PC-3 (cell line): ENCODE measurements around the gene TMEM40. TPM values are rescaled to one million over a fixed set of nuclear protein-coding genes. Genes with fewer than 3 reads are reported as not detected.
"Not testable (repeated sequence)": the region's sequence is repeated elsewhere in the genome, so short reads cannot be mapped to it uniquely, and the experiment has no call there.

Source experiments
- ATAC-seq: fragments of 200-7000 bp; cut with Tn5 transposase; 2 replicates; pipeline ENCODE4 v1.9.1; 2020; ENCODE audit warnings: mild to moderate bottlenecking, moderate library complexity
- BruUV-seq: library from RNA; stranded (reverse); fragments of 400-500 nt; replicated peaks from 2 replicates; lab custom pipeline; 2021; lab: Mats Ljungman, UMichigan
- CTCF ChIA-PET: fragments of 300-600 bp; sonication (Branson Sonifier 250); formaldehyde crosslinking; loops from one replicate; lab custom pipeline; 2022; ENCODE audit warnings: antibody characterized with exemption; lab: Charles Lee
- POLR2A ChIA-PET: fragments of 300-600 bp; sonication (Branson Sonifier 250); formaldehyde crosslinking; loops from one replicate; lab custom pipeline; 2022; ENCODE audit warnings: antibody characterized with exemption; ENCODE audit not compliant: unreplicated experiment; lab: Charles Lee
- DNase-seq: peaks from one replicate; pipeline ENCODE4 v3.0.0-alpha.2; 2015
- H2AFZ ChIP-seq: fragments of 300-600 bp; sonication (generic); 2 replicates; pipeline ENCODE4 v1.6.0; 2016; ENCODE audit warnings: antibody characterized with exemption, low read length
- H3F3A ChIP-seq: fragments of 300-600 bp; sonication (generic); one replicate; pipeline ENCODE4 v1.6.0; 2017; ENCODE audit warnings: antibody characterized with exemption, low read length, control low read depth, mild to moderate bottlenecking; ENCODE audit not compliant: unreplicated experiment
- H3K27ac ChIP-seq: fragments of 300-600 bp; sonication (generic); 2 replicates; pipeline ENCODE4 v1.5.1; 2016; ENCODE audit warnings: mild to moderate bottlenecking, low read length
- H3K27me3 ChIP-seq: fragments of 300-600 bp; sonication (generic); 2 replicates; pipeline ENCODE4 v1.6.1; 2016; ENCODE audit warnings: low read length, mixed read lengths
- H3K36me3 ChIP-seq: fragments of 300-600 bp; sonication (generic); 2 replicates; pipeline ENCODE4 v1.6.1; 2016; ENCODE audit warnings: low read depth, mixed run types, low read length, mixed read lengths
- H3K4me1 ChIP-seq: fragments of 300-600 bp; sonication (generic); 2 replicates; pipeline ENCODE4 v1.5.1; 2016; ENCODE audit warnings: low read length; ENCODE audit not compliant: insufficient read depth
- H3K4me2 ChIP-seq: fragments of 300-600 bp; sonication (generic); 2 replicates; pipeline ENCODE4 v1.6.0; 2016; ENCODE audit warnings: low read length
- H3K4me3 ChIP-seq: fragments of 300-600 bp; sonication (generic); 2 replicates; pipeline ENCODE4 v1.5.1; 2016; ENCODE audit warnings: mild to moderate bottlenecking, low read length, mixed read lengths
- H3K79me2 ChIP-seq: fragments of 300-600 bp; sonication (generic); 2 replicates; pipeline ENCODE4 v1.6.1; 2017; ENCODE audit warnings: low read length, mixed read lengths
- H3K9ac ChIP-seq: fragments of 300-600 bp; sonication (generic); 2 replicates; pipeline ENCODE4 v1.6.0; 2016; ENCODE audit warnings: mild to moderate bottlenecking, low read length
- H3K9me2 ChIP-seq: fragments of 300-600 bp; sonication (generic); replicated peaks from 2 replicates; pipeline ENCODE4 v1.6.1; 2016; ENCODE audit warnings: mixed run types, low read length, mixed read lengths
- H3K9me3 ChIP-seq: fragments of 300-600 bp; sonication (generic); 2 replicates; pipeline ENCODE4 v1.6.1; 2016; ENCODE audit warnings: low read length, mixed read lengths
- H4K20me1 ChIP-seq: fragments of 300-600 bp; sonication (generic); 2 replicates; pipeline ENCODE4 v1.6.1; 2016; ENCODE audit warnings: low read length, mixed read lengths
- EZH2 ChIP-seq: fragments of 300-600 bp; sonication (generic); IDR thresholded peaks from one replicate; pipeline ENCODE4 v1.6.1; 2017; ENCODE audit warnings: antibody characterized with exemption, mild to moderate bottlenecking, low read length; ENCODE audit not compliant: unreplicated experiment
- EZH2phosphoT487 ChIP-seq: fragments of 300-600 bp; sonication (generic); IDR thresholded peaks from 2 replicates; pipeline ENCODE4 v1.6.1; 2018; ENCODE audit warnings: mild to moderate bottlenecking, antibody characterized with exemption, low read length, borderline replicate concordance
- intact Hi-C: fragments of 100-400 bp; cut with micrococcal nuclease; formaldehyde crosslinking; loops from 2 replicates; pipeline ENCODE4 v1.9.0; 2023
- total RNA-seq: library from RNA; depleted of rRNA; stranded (reverse); fragments of >200 nt; gene quantifications from 2 replicates; pipeline ENCODE4 v1.2.3, GENCODE V29; 2014
- TF ChIP-seq, protein P1 (sequence below): fragments of 300-600 bp; sonication (generic); conservative IDR thresholded peaks from 2 replicates; pipeline ENCODE4 v1.5.1; 2017; ENCODE audit warnings: antibody characterized with exemption, low read depth, mild to moderate bottlenecking, low read length

TMEM40 gene
- total RNA-seq, 1 experiment from 2014 or later: 10.4 TPM

DNA sequence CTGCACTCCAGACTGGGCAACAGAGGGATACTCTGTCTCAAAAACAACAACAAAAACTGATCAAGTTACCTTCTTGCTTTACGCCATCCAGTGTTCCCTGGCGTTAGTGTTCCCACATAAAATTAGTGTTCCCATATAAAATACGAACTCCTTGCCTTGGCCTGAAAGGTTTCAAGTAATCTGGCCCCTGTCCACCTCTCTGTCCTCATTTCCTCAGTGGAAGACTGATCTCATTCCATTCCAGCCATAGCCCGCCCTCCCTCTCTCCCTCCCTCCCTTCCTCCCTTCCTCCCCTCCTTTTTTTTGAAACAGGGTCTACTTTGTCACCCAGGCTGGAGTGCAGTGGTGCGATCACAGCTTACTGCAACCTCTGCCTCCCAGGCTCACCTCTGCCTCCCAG lies 34.6 kb upstream of the TMEM40 start:
- Histone ChIP-seq H3K27ac (no peak overlapping the region), H2AFZ (no peak overlapping the region), H4K20me1 (no peaks in the 10 kb centered on the region), H3K36me3 (no peaks in the 10 kb centered on the region), H3K9me2 (no peaks in the 10 kb centered on the region), H3K27me3 (no peaks in the 10 kb centered on the region), H3K4me3 (no peak overlapping the region), H3K4me1 (0 out of 2 replicates have a peak, but pooled peaks cover 6% of the 10 kb centered on the region), H3K79me2 (no peaks in the 10 kb centered on the region), H3K9ac (no peak overlapping the region), H3K9me3 (no peaks in the 10 kb centered on the region), H3K4me2 (no peak overlapping the region), H3F3A (no peaks in the 10 kb centered on the region)
- DNase-seq (no peak), ATAC-seq (no peak)
- ChIA-PET POLR2A (no interaction called here), CTCF (no interaction called here)
- BruUV-seq: no TSS peak
- intact Hi-C loops: no loop called here
- TF ChIP-seq EZH2 (no peak), EZH2phosphoT487 (no peak)
- TF ChIP-seq, protein P1, sequence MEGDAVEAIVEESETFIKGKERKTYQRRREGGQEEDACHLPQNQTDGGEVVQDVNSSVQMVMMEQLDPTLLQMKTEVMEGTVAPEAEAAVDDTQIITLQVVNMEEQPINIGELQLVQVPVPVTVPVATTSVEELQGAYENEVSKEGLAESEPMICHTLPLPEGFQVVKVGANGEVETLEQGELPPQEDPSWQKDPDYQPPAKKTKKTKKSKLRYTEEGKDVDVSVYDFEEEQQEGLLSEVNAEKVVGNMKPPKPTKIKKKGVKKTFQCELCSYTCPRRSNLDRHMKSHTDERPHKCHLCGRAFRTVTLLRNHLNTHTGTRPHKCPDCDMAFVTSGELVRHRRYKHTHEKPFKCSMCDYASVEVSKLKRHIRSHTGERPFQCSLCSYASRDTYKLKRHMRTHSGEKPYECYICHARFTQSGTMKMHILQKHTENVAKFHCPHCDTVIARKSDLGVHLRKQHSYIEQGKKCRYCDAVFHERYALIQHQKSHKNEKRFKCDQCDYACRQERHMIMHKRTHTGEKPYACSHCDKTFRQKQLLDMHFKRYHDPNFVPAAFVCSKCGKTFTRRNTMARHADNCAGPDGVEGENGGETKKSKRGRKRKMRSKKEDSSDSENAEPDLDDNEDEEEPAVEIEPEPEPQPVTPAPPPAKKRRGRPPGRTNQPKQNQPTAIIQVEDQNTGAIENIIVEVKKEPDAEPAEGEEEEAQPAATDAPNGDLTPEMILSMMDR: no peak

DNA sequence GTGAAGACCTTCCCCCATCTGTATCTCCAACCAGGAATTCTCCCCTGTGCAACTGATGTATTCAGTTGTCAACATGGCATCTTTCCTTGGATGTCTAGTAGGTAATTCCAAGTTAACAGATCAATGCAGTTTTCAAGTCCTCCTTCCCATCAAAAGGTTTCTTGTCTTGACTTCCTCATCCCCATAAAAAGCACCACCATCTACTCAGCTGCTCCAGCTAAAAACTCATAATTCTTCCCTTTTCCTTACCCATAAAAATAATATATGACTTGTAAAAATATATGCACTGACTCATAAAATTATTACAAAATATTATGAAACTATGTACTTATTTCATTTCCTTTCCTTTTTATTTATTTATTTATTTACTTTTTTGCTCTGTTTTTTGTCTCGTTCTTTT lies 32.4 kb upstream of the TMEM40 start:
- H3K27me3 ChIP-seq: no peaks in the 10 kb centered on the region
- peak; percentile 82 for ATAC-seq
- H3K27ac ChIP-seq: no peak overlapping the region
- H3K36me3 ChIP-seq: no peaks in the 10 kb centered on the region
- no peak overlapping the region for H3K9ac ChIP-seq
- ChIA-PET POLR2A (no interaction called here), CTCF (interaction anchor here (0.6 to 0.7 kb wide), 2 partner anchors 28 to 99 kb away, joined by 3 to 4 read pairs; no protein-coding TSS in a partner anchor)
- H3K9me3 ChIP-seq: no peaks in the 10 kb centered on the region
- no peaks in the 10 kb centered on the region for H3K79me2 ChIP-seq
- 0 out of 2 replicates have a peak, but pooled peaks cover 6% of the 10 kb centered on the region for H3K4me1 ChIP-seq
- no TSS peak for BruUV-seq
- H3F3A ChIP-seq: no peaks in the 10 kb centered on the region
- H4K20me1 ChIP-seq: no peaks in the 10 kb centered on the region
- no peak overlapping the region for H2AFZ ChIP-seq
- H3K4me3 ChIP-seq: no peak overlapping the region
- no peak for TF ChIP-seq EZH2phosphoT487
- no peak for TF ChIP-seq EZH2
- TF ChIP-seq, protein P1: no peak
- H3K9me2 ChIP-seq: no peaks in the 10 kb centered on the region
- DNase-seq: peak; percentile 28
- H3K4me2 ChIP-seq: no peak overlapping the region
- intact Hi-C loops: loop anchor here (1.0 to 2.0 kb wide), 2 partner anchors 38 to 49 kb away; partner anchors contain the start of gene RPL32

DNA sequence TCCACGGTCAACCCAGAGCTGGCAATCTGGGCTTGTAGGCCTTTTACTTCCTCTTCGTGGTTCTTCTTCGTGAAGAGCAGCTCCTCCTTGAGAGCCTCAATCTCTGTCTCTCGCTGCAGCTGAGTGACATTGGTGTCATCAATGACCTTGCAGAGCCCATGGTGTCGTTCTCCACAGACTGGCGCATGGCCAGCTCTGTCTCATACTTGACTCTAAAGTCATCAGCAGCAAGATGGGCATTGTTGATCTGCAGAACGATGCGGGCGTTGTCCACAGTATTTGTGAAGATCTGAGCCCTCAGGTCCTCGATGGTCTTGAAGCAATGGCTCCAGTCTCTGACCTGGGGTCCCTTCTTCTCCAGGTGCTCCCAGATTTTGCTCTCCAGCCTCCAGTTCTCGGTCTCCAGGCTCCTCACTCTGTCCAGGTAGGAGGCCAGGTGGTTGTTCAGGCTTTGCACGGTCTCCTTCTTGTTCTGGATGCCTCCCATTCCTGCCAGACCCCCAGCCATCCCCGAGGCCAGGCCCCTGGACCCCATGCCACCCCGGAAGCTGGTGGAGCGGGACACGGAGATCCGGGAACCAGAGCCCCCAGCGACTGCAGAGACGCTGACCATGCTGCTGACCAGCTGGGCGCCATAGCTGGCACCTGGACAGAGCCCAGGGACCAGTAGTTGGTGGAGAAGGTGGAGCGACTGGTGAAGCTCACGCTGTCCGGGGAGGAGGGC lies 29.1 kb upstream of the TMEM40 start:
- not testable (repeated sequence) for H3K27me3 ChIP-seq, BruUV-seq, H3K4me2 ChIP-seq, H3K79me2 ChIP-seq, H3K36me3 ChIP-seq, H4K20me1 ChIP-seq, H3K9me3 ChIP-seq, H3F3A ChIP-seq, H3K9me2 ChIP-seq, H3K4me1 ChIP-seq, H3K9ac ChIP-seq, DNase-seq, ATAC-seq, H3K4me3 ChIP-seq, H3K27ac ChIP-seq, H2AFZ ChIP-seq
- ChIA-PET CTCF (interaction anchor here (1.1 to 1.2 kb wide), 4 partner anchors 22 to 99 kb away, joined by 3 to 6 read pairs (median 4); partner anchors contain the start of gene RPL32), POLR2A (interaction anchor here (0.6 kb wide), 1 partner anchor 24 kb away, joined by 3 read pairs; no protein-coding TSS in a partner anchor)
- intact Hi-C loops: loop anchor here (1.0 to 5.0 kb wide), 2 partner anchors 66 to 104 kb away; no protein-coding TSS in a partner anchor
